GM18502 (cell line): Measurements from ENCODE around the gene ASB2.

Source experiments
- ATAC-seq: cut with Tn5 transposase; IDR thresholded peaks from one replicate; pipeline ENCODE4 v1.9.1; 2021; ENCODE audit warnings: mild to moderate bottlenecking; ENCODE audit not compliant: unreplicated experiment, poor library complexity

The ASB2 gene

DNA sequence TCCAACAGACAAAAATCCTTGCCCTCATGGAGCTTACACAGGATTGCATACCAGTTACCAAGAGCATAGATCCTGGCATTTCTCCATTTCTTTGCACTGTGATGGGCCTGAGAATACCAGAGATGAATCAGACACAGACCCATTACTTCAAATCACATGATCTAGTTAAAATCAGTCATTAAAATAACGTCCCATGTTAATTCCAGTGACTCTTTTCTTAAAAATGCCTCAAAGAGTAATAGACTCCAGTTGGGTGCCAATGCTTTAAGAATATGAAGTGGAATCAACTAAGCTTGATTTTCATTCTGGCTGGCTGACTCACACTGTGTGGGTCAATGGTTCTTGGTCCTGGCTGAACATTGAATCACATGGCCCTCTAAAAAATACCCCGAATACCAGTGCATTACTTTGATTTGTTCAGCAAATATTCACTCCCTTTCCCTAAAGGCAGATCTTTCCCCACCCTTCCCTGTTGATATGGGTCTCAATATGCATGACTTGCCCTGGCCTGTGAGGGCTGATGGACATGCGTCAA lies 11.0 kb downstream of the ASB2 start:
- no peak for ATAC-seq

DNA sequence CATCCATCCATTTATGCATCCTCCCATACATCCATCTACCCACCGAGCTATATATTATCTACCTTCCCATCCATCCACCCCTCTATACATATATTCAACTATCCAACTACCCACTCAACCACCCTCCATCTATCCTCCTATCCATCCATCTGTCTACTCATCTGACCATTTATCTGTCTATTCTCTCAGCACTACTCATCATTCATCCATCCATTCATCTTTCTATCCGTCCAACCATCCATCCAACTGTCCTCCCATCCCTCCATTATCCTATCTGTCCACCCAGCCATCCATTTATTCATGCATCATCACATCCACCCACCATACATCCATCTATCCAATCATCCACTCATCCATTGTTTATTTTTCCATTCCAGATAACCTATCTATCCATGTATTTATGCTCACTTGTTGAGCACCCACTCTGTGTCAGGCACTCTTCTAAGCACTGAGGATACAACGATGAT lies 11.5 kb downstream of the ASB2 start:
- ATAC-seq = no peak

DNA sequence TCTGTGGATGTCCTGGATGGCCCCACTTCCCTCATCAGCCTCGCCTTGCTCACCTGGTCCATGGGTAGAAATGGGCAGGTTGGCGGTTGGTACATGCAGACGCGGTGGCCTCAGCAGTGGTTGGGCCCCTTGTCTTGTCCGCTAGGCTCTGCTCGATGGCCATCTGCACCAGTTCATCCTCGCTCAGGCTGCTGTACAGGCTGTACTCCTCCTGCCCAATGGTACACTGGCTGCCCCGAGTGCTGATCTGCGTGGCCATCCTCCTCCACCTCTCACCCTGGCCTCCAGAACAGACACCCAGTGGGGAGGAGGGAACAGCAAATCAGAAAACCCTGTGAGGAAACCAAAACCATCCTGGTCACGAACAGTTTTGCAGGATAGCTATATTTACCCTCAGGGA lies 12.1 kb downstream of the ASB2 start:
- ATAC-seq = no peak

DNA sequence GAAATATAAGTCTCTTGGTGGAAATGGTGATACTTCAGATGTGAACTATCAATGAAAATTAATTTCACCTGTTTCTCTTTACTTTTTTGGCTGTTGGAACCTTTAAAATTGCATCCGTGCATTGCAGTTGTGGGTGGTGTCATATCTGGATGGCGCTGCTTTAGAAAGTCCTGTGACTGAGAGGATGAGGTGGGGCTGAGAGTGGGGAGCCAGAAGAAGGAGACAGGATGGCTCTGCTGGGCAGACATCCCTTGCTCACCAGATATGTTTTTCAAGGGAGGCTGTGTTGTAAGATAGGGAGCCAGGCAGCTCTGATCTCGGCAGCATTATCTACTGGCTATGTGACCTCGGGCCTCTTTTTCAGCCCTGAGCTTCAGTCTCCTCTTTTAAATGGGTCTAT lies 12.7 kb downstream of the ASB2 start:
- ATAC-seq = no peak

DNA sequence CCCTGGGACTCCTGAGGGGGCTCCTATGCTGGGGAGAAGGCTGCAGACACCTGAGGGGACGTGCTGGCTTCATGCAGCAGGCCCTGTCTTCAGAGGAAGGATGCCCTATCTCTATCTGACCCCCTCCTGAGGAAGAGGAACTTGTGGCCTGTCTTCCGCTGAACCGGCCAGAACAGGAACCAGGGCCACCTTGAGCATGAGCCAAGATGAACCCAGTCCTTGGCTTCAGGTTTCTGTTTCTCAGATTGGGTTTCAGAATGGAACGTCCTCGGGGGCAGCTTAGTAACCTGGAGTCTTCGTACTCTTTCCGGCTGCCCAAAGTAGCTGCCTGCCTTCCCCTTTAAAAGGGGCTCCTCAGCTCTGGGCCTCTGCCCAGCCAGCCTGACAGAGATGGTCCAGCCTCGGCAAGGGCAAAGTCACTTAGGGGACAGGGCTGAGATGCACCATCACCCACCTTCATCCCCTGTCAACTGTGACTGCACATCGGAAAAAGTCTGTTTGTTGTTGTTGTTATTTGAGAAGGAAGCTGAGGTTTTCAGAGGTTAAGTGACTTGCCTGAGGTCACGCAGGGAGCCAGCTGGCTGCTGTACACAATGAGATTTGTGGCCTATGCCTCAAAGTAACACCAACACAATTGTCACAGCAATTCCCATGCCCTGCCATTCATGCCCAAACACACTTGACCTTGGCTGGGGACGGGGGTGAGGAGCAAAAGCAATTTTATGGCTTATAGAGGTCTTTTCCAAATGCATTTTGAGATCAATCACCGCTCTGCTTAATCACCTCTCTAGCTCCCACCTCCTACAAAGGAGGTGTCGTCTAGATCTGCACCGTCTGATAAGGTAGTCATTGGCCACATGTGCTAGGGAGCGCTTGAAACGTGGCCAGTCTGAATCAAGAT lies 13.4 kb downstream of the ASB2 start:
- peak; percentile 56 for ATAC-seq

DNA sequence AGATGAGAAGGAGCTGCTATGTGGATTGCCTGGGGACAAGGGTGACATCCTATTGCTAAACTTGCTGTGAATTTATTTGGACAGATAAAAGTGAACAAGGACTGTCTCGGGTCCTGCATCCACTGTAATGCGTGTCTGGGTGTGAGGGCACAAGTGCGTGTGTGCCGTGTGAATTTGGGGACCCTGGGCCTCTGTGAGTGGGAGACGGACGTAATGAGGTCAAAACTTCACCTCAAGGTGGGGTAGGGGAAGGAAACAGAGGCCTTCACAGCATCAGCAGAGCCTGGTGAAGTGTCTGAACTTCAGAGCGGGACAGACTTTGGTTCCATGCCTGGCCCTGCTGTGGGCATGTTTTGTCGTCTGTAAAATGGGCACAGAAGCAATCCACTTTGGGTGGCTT lies 14.8 kb downstream of the ASB2 start:
- ATAC-seq = no peak

DNA sequence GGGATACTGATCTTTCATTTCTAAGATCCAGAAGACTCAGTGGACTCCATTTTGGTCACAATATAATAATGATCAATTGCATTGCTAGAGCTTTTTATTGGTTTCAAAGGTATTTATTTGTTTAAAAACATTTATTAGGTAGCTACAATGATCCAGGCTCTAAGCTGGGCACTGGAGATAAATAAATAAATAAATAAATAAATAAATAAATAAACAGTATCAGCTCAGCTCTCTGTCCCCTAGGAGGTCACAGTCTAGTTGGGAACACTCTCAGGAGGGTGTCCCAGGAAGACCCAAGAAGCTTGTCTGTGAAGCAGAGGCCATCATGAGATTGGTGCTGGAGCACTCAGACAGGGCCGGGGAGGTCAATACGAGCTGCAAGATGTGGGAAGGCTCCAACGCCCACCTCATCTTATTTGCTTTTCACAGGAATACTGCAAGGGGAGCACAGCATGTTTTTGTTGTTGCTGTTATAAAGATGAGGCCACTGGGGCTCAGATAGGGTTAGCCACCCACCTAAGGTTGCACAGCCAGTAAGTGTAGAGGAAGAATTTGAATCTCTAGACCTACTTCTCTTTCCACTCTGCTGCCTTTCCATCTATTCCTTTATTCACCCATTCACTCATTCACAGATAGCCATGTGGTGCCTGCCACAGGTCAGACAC lies 15.5 kb downstream of the ASB2 start:
- ATAC-seq = no peak

DNA sequence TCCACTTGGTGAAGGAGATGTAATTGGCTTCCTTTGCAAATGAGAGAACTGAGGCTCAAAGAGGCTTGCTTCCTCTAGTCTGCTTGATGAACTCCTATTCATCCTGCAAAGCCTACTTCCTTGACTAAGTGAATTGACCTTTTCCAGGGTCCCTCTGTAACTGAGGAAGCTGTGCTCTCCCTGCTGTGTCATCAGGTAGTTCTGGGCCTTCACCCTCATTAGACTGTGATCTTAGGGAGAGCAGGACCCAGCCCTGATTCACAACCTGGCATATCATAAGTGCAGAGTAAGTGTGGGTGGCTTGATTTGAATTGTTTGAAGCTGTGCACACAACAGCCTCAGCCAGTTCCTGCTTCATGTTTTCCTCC lies 16.3 kb downstream of the ASB2 start:
- no peak for ATAC-seq

DNA sequence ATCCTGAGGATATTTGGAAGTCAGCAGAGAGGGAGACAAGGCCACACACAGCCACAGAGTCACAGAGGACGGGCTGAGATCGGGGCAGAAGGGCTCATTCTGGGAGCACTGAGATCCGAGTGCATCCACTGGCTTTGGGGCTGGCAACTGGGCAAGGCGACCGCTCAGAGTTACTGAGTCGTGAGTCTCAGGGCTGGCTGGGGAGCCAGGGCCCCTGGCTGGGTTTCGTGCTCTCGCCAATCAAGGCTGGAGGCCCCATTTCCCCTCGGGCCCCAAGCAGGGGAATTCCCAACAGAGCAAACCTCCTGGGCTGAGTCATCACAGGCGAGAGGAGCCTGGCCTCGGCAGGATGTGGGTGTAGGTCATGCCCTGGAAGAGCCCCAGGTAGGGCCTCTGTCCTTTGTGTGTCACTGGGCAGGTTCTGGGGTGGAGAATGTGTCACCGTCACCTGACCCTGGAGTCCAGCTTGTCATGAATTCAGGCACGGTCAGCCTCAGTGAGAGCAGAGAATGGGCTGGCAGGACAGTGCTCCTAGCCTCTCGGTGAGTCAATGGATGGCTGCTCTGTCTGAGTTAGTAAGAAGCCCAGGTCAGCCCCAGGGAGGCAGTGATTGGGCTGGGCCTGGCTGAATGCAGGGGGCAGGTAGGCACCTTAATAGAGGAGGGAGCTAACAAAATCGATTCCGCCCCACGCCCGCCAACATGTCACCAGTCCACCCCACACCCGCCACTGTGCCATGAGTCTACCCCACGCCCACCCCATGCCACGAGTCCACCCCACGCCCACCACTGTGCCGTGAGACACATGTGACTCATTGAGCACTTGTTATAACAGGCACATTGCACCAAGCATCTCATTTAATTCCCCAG lies 16.9 kb downstream of the ASB2 start:
- ATAC-seq = peak; percentile 76

DNA sequence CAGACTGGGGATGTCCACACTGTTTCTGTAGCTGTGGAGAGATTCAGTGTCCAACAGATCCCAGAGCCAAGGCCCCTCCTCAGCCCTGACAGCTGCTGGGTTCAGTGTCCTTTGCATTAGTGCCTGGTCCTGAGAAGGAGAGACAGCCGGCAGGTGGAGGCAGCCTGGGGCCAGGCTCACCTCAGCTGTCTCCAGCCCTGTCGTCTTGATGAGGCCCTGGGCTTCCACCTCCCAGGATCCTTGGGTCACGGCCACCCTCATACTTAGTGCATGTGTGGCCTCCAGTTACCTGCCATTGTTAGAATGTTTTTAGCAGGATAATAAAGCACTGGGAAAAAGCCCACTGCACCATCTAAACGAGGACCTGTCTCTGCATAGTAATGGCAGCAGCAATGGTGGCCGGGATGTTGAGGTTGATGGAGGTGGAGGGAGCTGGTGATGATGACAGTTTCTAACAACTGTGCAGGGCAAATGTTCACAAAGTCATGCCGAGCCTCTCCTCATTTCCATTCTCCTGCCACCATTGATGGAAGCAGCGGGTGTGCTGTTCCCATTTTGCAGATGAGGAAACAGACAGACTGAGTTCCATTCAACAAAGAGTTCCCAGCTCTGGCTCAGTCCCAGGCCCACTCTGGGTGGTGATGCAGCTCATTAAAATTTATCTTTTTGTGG lies 17.7 kb downstream of the ASB2 start:
- no peak for ATAC-seq

DNA sequence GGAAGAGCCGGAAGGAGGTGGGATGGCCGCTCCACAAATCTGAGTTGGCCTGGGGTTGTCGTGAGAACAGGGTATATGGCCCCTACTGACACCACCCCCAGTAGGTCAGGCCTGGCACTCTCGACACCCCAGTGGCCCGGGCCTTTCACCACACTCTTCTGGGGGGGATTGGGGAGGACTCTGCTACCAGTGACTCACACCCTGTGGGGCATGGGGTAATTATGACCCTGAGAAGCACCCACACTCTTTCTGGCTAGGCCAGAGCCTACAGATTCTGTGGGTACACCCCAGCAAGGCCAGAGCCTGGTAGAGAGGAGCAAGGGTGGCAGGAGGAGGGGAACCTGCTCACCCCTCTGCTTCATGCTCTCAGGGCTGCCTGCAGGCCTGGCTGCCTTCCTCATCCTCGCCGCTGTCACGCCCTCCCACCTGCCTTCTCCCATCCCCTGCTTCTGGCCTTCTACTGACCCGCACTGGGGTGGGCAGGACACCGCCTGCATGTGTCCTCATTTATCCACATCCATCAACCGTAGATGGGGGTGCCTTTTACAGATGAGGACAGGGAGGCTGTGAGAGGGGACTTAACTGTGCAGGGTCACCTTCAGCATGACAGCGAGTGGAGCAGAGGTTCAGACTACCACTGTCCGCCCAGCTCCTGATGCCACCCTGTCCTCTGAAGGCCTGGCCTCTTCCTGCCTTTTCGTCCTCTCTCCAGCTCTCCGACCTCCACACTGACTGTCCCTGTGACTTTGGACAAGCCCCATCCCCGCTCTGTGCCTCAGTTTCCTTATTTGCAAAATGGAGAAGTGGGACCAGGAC lies 18.4 kb downstream of the ASB2 start:
- no peak for ATAC-seq

DNA sequence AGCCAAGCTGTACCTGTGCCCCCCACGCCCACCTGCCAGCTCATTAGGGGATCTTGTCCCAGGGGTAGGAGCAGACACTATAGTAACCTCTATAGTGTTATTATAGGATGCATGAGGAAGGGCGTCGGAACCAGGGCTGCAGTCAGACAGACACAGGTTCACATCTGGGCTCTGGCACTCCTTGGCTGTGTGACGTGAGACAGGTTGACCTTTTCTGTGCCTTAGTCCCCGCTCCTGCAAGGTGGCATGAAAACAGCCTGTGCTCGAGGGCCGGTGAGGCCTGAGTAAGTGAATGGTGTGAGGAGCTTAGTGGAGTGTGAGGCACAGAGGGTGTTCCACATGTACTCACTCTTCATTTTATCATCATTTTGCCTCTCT lies 19.0 kb downstream of the ASB2 start:
- no peak for ATAC-seq

DNA sequence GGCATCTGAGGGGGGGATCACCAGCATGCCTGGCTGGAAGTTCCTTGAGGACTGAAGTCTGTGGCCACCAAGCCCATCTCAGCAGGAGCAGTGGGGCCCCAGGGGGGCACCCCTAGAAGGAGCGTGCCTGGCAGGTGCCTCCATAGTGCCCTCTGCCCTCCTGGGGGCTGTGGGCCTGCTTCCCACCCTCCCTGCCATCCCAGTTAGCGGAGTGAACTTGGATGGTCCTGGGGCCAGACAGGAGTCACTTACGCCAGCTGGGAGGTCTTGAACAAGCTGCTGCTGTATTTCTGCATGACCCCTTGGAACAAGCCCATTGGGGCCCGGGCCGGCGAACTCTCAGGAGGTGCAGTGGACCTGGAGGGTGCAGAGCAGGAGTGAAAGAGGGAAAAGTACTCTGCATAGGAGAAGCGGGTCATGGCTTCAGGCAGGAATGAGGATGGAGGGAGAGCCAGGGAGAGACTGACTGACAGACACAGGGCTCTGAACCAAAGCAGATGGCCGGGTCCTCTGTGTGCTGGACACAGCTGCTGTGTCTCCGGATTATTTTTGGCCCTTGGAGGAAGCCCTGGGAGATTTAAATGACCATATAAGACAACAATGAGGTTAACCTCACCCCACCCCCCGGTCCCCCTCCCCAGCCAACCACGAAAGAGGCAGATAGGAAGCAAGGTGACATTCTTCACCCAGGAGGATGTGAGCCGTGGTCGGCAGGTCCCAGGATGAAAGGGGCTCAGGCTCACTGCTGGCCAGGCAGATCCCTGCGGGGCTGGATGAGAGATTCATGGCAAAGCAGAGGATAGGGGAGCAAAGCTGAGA lies 19.6 kb downstream of the ASB2 start:
- no peak for ATAC-seq

DNA sequence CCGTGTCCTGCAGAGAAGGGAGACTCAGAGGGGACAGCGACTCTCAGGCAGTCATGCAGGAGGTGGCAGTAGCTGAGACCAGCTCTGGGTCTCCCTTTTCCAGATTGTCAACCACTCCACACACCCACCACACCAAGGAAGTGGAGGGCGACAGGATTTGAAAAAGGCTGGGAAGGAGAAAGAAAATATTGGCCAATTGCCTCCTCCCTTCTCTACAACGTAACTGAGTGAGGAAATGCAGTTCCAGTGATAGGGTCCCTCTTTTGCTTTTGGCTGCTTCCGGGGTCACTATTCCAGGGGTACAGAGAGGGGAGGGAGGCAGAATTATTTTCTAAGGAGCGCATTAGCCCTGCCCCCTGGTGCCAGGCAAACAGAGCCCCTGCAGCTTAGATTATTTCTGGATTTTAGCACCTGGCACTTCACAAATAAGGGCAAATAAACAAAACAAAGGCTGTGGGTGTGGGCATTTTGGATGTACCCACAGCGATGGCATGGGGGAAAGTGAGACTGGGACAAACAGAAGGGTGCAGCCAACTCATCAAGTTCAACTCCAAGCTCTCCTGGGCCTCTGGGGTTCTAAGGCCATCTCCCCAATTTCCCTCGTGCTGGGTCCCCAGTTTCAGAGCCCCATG lies 20.4 kb downstream of the ASB2 start:
- no peak for ATAC-seq

DNA sequence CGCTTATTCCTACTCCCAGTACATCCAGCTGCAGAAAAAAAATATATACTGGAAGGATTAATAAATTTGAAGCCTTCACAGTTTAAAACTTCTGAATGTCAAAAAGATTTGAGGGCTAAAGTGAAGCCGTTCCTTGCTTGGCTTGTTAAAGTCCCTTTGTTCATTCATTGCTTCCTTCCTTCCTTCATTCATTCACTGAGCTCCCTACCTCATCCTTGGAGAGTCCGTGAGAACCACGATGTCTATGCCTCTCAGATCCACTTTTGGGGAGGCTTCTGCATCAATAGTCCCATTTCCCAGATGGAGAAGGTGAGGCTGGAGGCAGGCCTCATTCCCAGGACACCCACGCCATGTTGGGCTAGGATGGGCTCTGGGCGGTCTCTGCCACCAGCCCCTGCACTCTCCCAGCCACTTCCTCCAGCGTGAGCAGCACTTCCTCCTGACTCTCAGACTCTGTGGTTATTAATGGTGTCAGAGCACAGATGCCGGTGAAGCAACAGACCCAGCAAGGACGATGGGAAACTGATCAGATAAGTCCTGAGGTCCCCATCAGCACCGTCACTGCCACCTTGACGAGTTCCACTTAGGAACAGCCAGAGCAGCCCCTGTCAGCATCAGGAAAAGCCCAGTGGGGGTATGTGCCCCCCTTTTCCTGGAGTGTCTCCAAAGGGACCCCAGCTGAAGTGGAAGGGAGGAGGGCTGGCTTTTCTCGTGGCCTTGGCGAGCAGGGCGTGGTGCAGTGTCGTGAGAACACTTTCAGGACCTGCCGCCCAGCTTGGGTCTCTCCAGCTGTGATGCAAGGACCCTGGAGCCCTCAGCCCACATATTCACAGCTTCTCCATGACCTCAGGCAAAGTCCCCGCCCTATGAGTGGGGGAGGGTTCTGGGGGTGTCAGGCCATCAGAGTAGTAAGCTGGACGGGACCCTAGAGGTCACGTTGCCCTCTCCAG lies 21.2 kb downstream of the ASB2 start:
- no peak for ATAC-seq

DNA sequence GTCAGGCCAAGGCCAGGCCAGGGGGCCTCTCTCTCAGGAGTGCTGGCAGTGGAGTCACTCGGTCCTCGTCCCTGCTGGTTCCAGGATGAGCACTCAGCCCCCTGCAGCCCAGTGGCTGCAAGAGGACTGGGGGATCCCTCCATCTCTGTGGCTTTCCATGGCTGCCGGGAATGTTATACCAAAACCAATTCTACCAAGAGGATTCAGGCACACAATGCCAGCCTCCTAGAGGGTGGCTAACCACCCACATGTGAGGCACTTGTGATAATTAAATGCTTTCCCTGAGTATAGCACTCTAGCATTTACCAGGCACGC lies 21.9 kb downstream of the ASB2 start:
- ATAC-seq = no peak
